Activated naive CD4-positive, alpha-beta T cell treated with anti-CD3 and anti-CD28 coated beads for 36 hours (primary cell): ENCODE results near the gene SLCO6A1. TPM values are rescaled to one million over a fixed set of nuclear protein-coding genes. Genes with fewer than 3 reads are reported as not detected.

Experiments used
- CTCF ChIA-PET: fragments of 350-600 bp; sonication (Branson Sonifier 250); formaldehyde crosslinking; loops from one replicate; lab custom pipeline; 2021; ENCODE audit warnings: antibody characterized with exemption; lab: Charles Lee
- DNase-seq: peaks from one replicate; pipeline ENCODE4 v3.0.0-alpha.2; 2020
- H3K27ac Mint-ChIP-seq: one replicate; pipeline ENCODE4 v1.8.0; 2021; ENCODE audit warnings: mild to moderate bottlenecking, mixed read lengths
- H3K27me3 Mint-ChIP-seq: one replicate; pipeline ENCODE4 v1.8.0; 2021; ENCODE audit warnings: low read depth, mixed read lengths
- H3K36me3 Mint-ChIP-seq: one replicate; pipeline ENCODE4 v1.8.0; 2021; ENCODE audit warnings: low read depth, mixed read lengths
- H3K4me1 Mint-ChIP-seq: one replicate; pipeline ENCODE4 v1.8.0; 2021; ENCODE audit warnings: low read depth, mixed read lengths
- H3K4me3 Mint-ChIP-seq: one replicate; pipeline ENCODE4 v1.8.0; 2021; ENCODE audit warnings: mild to moderate bottlenecking, moderate library complexity, mixed read lengths
- H3K9me3 Mint-ChIP-seq: one replicate; pipeline ENCODE4 v1.8.0; 2021; ENCODE audit warnings: mixed read lengths
- intact Hi-C: fragments of 100-400 bp; cut with micrococcal nuclease; formaldehyde crosslinking; loops from one replicate; pipeline ENCODE4 v1.15.1; 2023
- total RNA-seq, 2 experiments: library from RNA; stranded (reverse); gene quantifications; one replicate each; pipeline ENCODE4 v1.2.3, GENCODE V29; 2021

Gene SLCO6A1, protein sequence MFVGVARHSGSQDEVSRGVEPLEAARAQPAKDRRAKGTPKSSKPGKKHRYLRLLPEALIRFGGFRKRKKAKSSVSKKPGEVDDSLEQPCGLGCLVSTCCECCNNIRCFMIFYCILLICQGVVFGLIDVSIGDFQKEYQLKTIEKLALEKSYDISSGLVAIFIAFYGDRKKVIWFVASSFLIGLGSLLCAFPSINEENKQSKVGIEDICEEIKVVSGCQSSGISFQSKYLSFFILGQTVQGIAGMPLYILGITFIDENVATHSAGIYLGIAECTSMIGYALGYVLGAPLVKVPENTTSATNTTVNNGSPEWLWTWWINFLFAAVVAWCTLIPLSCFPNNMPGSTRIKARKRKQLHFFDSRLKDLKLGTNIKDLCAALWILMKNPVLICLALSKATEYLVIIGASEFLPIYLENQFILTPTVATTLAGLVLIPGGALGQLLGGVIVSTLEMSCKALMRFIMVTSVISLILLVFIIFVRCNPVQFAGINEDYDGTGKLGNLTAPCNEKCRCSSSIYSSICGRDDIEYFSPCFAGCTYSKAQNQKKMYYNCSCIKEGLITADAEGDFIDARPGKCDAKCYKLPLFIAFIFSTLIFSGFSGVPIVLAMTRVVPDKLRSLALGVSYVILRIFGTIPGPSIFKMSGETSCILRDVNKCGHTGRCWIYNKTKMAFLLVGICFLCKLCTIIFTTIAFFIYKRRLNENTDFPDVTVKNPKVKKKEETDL
- total RNA-seq, result not detected

DNA sequence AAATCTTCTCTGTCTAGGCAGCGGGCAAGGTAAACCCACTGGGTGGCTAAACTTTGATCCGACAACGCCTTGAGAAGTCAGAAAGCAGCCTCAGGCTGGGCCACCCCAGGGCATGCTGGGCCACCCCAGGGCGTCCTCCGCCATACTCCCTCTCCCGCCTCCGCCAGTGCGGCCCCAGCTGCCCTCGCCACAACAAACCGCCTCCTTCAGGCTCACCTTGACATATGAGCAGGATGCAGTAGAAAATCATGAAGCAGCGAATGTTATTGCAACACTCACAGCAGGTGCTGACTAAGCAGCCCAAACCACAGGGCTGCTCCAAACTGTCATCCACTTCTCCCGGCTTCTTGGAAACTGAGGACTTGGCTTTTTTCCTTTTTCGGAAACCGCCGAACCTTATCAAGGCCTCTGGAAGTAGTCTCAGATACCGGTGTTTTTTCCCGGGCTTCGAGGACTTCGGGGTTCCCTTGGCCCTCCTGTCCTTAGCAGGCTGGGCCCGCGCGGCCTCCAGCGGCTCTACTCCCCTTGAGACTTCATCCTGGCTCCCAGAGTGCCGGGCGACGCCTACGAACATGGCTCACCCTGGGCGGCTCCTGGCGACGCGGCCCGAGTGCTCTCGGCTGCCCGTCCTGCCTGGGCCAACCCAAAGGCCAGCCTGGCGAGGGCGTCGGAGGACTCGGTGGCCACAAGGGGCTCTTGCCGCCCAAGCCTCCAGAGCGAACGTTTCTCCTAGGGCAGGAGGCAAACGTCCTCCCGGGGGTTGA lies at the start of gene SLCO6A1:
TSS of gene SLCO6A1 (minus strand) at position 731 of the 764 bp plus-strand sequence. CDS start at position 574, 157 bp downstream.
- Mint-ChIP-seq H3K4me3 (no peak within 1 kb of the TSS), H3K27me3 (peaks cover 3% of the 10 kb centered on the region), H3K27ac (no peak within 1 kb of the TSS), H3K36me3 (no peaks in the 10 kb centered on the region), H3K9me3 (no peaks in the 10 kb centered on the region), H3K4me1 (no peaks in the 10 kb centered on the region)
- intact Hi-C loops, result no loop called here
- DNase-seq, result no peak
- CTCF ChIA-PET, result no interaction called here

DNA sequence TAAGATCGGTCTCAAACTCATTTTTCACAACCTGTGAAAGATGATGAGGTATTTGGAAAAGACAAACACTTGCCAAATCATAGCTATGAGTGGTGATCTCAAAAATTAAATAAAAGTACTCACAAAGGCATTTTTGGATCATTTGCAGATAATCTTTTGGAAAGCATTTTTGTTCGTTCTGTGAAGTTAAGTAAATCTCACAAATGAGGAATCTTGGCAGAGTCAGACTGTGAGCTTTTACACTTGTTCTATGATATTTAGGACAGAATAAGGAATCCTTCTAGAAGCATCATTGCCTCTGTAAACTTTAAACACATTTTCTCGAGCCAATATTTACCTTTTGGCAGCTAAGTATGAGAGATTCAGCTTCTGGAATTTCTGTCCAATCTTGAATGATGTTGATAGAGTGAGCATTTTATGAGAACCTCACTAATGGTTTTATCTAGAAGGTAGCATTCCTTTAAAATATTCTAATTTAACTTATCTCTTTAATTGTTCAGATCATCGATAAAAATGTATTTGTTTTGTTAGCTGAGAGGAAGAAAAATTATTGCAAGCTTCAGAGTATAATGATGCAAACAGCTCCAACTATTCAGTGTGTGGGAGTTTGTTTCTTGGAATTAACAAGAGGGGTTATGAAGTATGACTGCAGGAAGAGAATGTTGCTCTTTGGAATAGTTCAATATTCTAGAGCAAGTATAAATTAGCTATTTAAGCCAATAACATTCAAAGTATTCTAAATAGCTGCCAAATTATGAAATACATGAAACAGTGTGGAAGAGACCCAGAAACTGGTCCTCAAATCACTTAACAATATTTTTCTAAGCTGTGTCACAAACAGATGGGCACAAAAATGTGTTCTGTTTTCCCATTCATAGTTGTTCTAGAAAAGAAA lies 48.6 kb upstream of the SLCO6A1 start:
- no peak overlapping the region for H3K4me3 Mint-ChIP-seq
- peaks cover 5% of the 10 kb centered on the region for H3K9me3 Mint-ChIP-seq
- DNase-seq, result no peak
- H3K27ac Mint-ChIP-seq, result no peak overlapping the region
- peaks cover 3% of the 10 kb centered on the region for H3K27me3 Mint-ChIP-seq
- intact Hi-C loops, result no loop called here
- CTCF ChIA-PET, result interaction anchor here (0.9 to 1.3 kb wide), 3 partner anchors 9 to 16 kb away, joined by 3 read pairs; no protein-coding TSS in a partner anchor
- H3K36me3 Mint-ChIP-seq, result peaks cover 2% of the 10 kb centered on the region
- no peaks in the 10 kb centered on the region for H3K4me1 Mint-ChIP-seq

DNA sequence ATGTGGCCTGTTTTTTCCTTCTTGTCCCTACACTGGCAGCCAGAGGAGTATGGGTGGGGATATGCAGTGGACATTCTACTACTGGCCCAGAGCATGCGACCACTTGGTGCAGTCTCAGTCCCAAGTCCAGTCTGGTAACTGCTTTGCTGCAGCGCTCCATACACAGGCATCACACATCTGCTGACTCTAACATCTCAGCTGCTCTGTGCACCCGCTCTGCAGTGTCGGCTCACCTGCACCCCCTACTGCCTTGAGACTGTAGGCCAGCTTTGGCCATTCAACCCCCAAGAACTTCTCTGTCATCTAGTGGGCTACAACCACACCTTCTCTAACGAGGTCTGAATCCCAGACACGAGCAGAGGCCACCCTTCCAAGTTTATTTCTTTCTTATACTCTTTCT lies 46.4 kb upstream of the SLCO6A1 start:
- peaks cover 2% of the 10 kb centered on the region for H3K27me3 Mint-ChIP-seq
- no peak overlapping the region for H3K4me3 Mint-ChIP-seq
- CTCF ChIA-PET, result no interaction called here
- H3K27ac Mint-ChIP-seq, result no peak overlapping the region
- H3K36me3 Mint-ChIP-seq, result peaks cover 2% of the 10 kb centered on the region
- no peak for DNase-seq
- H3K9me3 Mint-ChIP-seq, result peaks cover 2% of the 10 kb centered on the region
- no peaks in the 10 kb centered on the region for H3K4me1 Mint-ChIP-seq
- intact Hi-C loops, result no loop called here

DNA sequence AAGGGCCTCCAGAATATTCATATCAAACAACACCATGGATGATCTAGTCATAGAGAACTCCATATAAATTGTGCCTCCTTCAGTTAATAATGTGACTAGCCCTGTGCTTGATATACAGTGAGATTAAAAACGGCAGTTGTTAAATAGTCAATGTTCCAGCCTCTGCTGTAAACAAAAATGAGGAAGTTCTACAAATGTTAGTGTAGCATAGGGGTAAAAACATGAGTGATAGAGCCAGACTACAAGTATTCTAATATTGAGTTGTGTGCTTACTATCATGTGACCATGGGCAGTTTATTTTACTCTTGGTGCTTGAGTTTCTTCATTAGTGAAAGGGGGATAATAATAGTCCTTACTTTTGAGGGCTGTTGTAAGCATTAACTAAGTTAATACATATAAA lies 43.3 kb upstream of the SLCO6A1 start:
- intact Hi-C loops, result no loop called here
- DNase-seq, result no peak
- no peaks in the 10 kb centered on the region for H3K4me1 Mint-ChIP-seq
- no peak overlapping the region for H3K27ac Mint-ChIP-seq
- no peaks in the 10 kb centered on the region for H3K36me3 Mint-ChIP-seq
- no peak overlapping the region for H3K4me3 Mint-ChIP-seq
- H3K27me3 Mint-ChIP-seq, result peaks cover 4% of the 10 kb centered on the region
- CTCF ChIA-PET, result no interaction called here
- H3K9me3 Mint-ChIP-seq, result no peaks in the 10 kb centered on the region

DNA sequence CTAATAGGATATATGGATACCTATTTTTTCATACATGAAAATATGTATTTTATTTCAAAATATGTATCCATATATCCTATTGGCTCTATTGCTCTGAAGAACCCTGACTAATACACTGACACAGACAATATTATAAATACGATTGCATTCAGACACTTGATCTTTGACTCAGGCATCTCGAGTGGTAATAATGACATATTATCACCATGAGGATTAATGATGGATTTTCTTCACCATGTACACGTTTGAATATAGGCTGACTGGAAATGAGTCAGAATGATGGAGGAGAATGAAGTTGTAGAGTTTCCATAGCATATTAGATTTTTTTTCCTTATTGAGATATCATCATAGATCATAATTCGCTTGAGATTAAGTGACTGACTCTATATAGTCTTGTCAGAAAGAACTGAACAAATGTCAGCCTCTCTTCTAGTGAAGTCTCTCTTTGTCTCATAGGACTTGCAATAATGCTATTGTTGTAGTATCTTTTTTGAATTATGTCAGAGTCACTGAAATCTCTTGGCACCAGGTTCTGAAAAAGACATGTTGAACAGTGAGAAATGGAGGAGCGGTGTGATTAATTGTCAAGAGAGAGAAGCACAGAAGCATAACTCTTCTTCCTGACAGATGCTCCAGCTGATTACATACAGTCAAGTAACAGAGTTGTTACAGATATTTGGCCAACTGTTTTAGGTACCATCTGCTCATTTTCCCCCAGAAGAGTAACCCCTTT lies 41.4 kb upstream of the SLCO6A1 start:
- Mint-ChIP-seq H3K4me3 (no peak overlapping the region), H3K36me3 (no peaks in the 10 kb centered on the region), H3K9me3 (no peaks in the 10 kb centered on the region), H3K27me3 (peaks cover 4% of the 10 kb centered on the region), H3K27ac (no peak overlapping the region), H3K4me1 (no peaks in the 10 kb centered on the region)
- intact Hi-C loops, result loop anchor here (5.0 kb wide), 2 partner anchors 142 to 937 kb away; no protein-coding TSS in a partner anchor
- DNase-seq, result no peak
- CTCF ChIA-PET, result interaction anchor here (0.6 kb wide), 1 partner anchor 759 kb away, joined by 4 read pairs; no protein-coding TSS in a partner anchor

DNA sequence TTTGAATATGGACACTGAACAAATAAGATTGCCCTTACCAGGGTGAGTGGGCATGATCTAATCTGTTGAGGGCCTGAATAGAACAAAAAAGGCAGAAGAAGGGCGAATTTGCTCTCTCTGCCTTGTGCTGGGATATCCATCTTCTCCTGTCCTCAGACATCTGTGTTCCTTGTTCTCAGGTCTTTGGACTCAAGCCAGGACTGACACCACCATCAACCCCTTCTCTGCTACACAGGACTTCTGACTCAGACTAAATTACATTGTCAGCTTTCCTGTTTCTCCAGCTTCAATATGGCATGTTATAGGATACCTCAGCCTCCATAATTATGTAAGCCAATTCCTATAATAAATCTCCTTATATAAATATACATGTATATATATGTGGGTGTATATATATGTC lies 40.8 kb upstream of the SLCO6A1 start:
- intact Hi-C loops, result loop anchor here (5.0 kb wide), 2 partner anchors 143 to 938 kb away; no protein-coding TSS in a partner anchor
- DNase-seq, result no peak

DNA sequence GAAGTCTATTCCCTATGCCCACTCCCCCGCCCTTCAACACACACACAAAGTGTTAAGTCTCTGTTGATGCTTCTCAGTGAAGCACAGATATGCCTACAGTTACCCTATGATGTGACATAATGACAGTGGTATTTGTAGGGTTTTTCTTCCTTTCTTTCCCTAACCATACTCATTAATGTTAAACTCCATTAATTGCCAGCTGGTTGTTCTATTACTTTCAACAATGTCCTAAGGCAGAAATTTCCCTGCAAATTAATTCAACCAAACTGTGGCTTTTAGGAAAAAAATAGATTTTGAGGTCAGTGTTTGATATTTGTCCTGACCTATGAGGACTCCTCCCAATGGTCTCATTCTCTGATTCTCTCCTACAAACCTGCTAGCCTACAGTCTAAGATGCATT lies 38.2 kb upstream of the SLCO6A1 start:
- Mint-ChIP-seq H3K36me3 (no peaks in the 10 kb centered on the region), H3K27me3 (peaks cover 4% of the 10 kb centered on the region), H3K4me1 (no peaks in the 10 kb centered on the region), H3K9me3 (no peaks in the 10 kb centered on the region), H3K27ac (no peak overlapping the region), H3K4me3 (no peak overlapping the region)
- DNase-seq, result no peak
- intact Hi-C loops, result loop anchor here (5.0 kb wide), 2 partner anchors 145 to 940 kb away; no protein-coding TSS in a partner anchor
- CTCF ChIA-PET, result interaction anchor here (0.7 to 1.7 kb wide), 5 partner anchors 10 to 939 kb away, joined by 3 to 6 read pairs (median 3); no protein-coding TSS in a partner anchor

More for the DNA sequence above, 40.8 kb upstream of the SLCO6A1 start:
- Mint-ChIP-seq H3K9me3 (no peaks in the 10 kb centered on the region), H3K36me3 (no peaks in the 10 kb centered on the region), H3K27me3 (peaks cover 4% of the 10 kb centered on the region), H3K4me1 (no peaks in the 10 kb centered on the region), H3K27ac (no peak overlapping the region), H3K4me3 (no peak overlapping the region)
- CTCF ChIA-PET, result interaction anchor here (1.5 to 1.7 kb wide), 2 partner anchors 8 to 502 kb away, joined by 3 to 5 read pairs; no protein-coding TSS in a partner anchor

DNA sequence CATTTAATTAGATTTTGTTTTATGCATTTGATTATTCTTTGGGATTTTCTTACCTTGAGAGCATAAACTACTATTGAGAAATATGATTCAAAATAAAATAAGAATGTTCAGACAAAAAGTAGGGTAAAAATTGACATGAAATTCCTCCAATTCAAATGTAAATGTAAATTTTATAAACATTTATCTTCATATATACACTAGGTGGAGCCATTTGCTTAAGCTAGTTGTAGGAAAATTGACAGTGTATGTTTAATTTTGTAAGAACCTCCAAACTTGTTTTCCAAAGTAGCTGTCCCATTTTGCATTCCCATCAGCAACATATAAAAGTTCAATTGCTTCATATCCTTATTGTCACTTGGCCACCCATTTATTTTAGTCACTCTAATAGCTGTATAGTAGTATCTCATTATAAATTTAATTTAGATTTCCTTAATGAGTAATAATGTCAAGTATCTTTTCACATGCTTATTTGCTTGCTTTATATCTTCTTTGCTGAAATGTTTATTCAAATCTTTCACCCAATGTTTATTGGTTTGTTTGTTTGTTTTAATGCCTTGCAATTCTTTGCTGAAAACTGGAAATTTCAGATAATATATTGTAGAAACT lies 37.6 kb upstream of the SLCO6A1 start:
- CTCF ChIA-PET, result interaction anchor here (0.7 to 1.7 kb wide), 6 partner anchors 9 to 939 kb away, joined by 3 to 6 read pairs (median 3); no protein-coding TSS in a partner anchor
- intact Hi-C loops, result loop anchor here (1.0 to 5.0 kb wide), 7 partner anchors 134 to 941 kb away; no protein-coding TSS in a partner anchor

DNA sequence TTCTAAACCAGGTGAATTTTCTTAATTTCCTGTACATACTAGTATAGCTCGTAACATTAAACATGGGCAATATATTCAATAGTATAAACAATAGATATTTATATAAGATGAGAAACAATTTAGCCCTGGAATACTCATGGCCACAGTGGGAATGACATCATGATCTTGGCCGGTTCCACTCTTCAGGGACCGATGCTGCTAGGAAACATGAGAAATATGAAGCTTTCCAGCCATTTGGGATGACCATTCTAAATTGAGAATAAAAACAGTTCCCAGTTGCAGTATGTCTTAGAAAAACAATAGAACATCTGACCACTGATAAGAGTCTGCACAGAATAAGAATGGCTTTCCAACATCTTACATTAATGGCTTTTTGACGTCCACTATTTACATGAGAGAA lies 33.3 kb upstream of the SLCO6A1 start:
- H3K4me3 Mint-ChIP-seq, result no peak overlapping the region
- H3K27me3 Mint-ChIP-seq, result peaks cover 3% of the 10 kb centered on the region
- no peak for DNase-seq
- H3K27ac Mint-ChIP-seq, result no peak overlapping the region
- no peaks in the 10 kb centered on the region for H3K9me3 Mint-ChIP-seq
- H3K36me3 Mint-ChIP-seq, result no peaks in the 10 kb centered on the region
- CTCF ChIA-PET, result no interaction called here
- intact Hi-C loops, result no loop called here
- H3K4me1 Mint-ChIP-seq, result no peaks in the 10 kb centered on the region

More for the DNA sequence above, 37.6 kb upstream of the SLCO6A1 start:
- H3K27ac Mint-ChIP-seq, result no peak overlapping the region
- no peak for DNase-seq
- H3K4me3 Mint-ChIP-seq, result no peak overlapping the region
- no peaks in the 10 kb centered on the region for H3K9me3 Mint-ChIP-seq
- no peaks in the 10 kb centered on the region for H3K36me3 Mint-ChIP-seq
- peaks cover 4% of the 10 kb centered on the region for H3K27me3 Mint-ChIP-seq
- H3K4me1 Mint-ChIP-seq, result no peaks in the 10 kb centered on the region

DNA sequence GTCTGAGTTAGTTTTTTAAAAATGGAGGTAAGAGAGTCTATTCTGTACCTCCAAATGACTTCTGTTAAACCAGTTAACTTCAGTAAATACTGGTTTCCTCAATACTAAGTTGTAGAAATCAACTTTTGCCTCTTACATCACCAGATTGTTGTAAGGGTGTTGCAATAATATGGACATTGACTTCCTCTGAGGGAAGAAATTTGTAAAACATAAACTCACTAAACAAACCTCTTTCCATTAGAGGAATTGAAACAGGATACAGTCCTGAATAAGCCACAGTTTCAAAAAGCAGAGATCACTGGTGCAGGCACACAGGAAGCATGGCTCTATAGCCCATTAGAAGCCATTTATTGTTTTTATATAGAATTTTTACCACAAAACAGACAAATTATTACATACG lies 32.7 kb upstream of the SLCO6A1 start:
- no peak for DNase-seq
- Mint-ChIP-seq H3K27ac (no peak overlapping the region), H3K4me1 (no peaks in the 10 kb centered on the region), H3K36me3 (no peaks in the 10 kb centered on the region), H3K4me3 (no peak overlapping the region), H3K9me3 (no peaks in the 10 kb centered on the region), H3K27me3 (peaks cover 3% of the 10 kb centered on the region)
- CTCF ChIA-PET, result no interaction called here
- intact Hi-C loops, result no loop called here
